GM18909 (cell line): ENCODE data around the gene TXN2.
A peak's percentile ranks its signal among the peaks of the same experiment; 100 is the strongest.

Experiments used
- ATAC-seq: cut with Tn5 transposase; IDR thresholded peaks from one replicate; pipeline ENCODE4 v1.9.1; 2021; ENCODE audit warnings: mild to moderate bottlenecking; ENCODE audit not compliant: unreplicated experiment, poor library complexity

TXN2 gene

DNA sequence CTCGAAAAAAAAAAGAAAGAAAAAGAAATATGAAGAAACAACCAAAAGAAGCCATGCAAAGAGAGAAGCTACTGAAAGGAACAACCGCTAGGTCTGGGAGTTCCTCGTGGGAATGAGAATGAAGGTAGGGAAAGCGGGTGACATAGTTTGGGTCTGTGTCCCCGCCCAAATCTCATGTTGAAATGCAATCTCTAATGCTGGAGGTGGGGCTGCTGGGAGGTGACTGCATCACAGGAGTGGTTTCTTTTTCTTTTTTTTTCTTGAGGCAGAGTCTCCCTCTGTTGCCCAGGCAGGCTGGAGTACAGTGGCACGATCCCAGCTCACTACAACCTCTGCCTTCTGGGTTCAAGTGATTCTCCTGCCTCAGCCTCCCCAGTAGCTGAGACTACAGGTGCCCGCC lies 9.7 kb upstream of the TXN2 start:
- ATAC-seq = no peak

- no peak for ATAC-seq
Measured at GRCh38 chr22:36486619-36487384, 5.4 kb upstream of the TXN2 start.

DNA sequence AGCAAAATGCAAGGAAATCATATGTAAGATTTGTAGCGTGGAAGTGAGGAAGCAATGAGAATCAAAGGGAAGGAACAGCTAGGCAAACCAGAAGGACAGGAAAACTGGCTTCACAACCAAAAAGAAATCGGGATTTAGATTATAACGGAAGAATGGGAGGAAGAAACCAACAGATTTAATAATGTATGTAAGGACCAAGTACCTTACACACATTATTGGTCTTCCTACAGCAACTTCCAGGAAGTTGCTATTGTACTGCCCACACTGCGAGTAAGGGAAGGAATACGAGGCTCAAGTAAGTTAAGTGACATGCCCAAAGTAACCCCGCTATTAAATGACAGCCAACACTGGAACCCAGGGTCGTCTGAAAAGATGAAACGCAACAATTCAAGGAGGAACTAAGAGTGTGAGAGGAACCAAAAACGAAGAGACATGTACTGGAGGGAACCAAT lies 473 bp downstream of the TXN2 start:
- ATAC-seq = peak; percentile 2

GRCh38 chr22:36478966-36479365 lies 2.5 kb downstream of the TXN2 start:
- ATAC-seq = no peak

DNA sequence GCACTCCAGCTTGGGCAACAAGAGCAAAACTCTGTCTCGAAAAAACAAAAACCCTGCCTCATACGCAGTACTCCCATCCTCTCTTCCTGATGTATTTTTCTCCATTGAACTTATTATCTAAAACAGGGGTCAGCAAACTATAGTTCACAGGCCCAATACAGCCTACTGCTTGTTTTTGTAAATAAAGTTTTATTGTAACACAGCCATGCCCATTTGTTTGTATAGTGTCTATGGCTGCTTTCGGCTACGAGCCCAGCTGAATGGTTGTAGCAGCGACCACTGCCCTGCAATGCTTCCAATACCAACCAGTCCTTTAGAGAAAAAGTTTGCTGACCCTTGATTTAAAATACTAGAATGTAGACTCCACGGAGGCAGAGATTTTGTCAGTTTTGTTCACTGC lies 6.1 kb downstream of the TXN2 start:
- no peak for ATAC-seq

- ATAC-seq = no peak
Measured at GRCh38 chr22:36472689-36473088, 8.8 kb downstream of the TXN2 start.

- ATAC-seq = no peak
Measured at GRCh38 chr22:36471341-36471821, 10.1 kb downstream of the TXN2 start.

DNA sequence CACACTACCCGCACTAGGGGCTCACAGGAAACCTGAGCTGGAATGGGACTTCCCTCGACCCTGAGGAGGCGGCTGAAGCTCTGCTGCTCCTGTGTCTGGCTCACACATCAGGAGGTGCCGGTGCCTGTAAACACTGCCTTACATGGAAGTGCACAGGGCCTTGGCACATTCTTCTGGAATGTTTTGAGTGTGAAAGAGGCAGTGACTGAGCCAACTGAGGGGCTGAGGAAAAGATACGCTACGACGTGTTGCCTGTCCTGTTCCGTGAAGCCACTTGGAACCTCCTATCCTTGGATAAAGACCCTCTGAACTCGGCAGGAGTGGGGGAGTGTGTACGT lies 10.5 kb downstream of the TXN2 start:
- ATAC-seq = no peak

GRCh38 chr22:36470162-36470993 lies 11.1 kb downstream of the TXN2 start:
- no peak for ATAC-seq

DNA sequence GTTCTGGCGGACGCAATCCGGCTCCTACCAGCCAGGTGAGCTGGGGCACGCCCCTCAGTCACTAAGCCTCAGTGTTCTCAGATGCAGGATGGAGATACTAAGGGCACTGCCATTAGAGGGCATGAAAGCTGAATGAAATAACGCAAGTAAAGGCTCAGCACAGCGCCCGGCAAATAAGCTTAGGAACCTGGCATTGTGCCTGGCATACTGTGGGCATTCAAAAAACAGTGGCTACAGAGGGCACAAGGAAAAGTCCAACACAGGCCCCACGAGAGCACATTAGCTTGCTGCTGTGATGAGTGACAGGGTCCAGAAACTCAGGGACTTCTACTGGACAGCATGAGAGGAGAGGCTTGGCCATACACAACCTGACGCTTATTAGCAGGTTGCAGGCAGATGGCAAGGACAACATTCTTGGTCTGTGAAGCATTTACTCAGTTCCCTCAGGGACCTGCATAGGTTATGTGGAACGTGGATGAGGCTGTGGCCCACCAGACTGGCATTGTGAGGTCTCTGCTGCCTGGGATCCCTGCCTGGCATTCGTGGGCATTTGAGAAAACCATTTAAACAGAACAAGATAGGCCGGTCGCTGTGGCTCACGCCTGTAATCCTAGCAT lies 12.2 kb downstream of the TXN2 start:
- ATAC-seq = no peak

GRCh38 chr22:36467946-36468345 lies 13.5 kb downstream of the TXN2 start:
- ATAC-seq = no peak

- ATAC-seq = no peak
Measured at GRCh38 chr22:36467042-36467810, 14.2 kb downstream of the TXN2 start.

GRCh38 chr22:36466258-36466657 lies 15.2 kb downstream of the TXN2 start:
- ATAC-seq = no peak

DNA sequence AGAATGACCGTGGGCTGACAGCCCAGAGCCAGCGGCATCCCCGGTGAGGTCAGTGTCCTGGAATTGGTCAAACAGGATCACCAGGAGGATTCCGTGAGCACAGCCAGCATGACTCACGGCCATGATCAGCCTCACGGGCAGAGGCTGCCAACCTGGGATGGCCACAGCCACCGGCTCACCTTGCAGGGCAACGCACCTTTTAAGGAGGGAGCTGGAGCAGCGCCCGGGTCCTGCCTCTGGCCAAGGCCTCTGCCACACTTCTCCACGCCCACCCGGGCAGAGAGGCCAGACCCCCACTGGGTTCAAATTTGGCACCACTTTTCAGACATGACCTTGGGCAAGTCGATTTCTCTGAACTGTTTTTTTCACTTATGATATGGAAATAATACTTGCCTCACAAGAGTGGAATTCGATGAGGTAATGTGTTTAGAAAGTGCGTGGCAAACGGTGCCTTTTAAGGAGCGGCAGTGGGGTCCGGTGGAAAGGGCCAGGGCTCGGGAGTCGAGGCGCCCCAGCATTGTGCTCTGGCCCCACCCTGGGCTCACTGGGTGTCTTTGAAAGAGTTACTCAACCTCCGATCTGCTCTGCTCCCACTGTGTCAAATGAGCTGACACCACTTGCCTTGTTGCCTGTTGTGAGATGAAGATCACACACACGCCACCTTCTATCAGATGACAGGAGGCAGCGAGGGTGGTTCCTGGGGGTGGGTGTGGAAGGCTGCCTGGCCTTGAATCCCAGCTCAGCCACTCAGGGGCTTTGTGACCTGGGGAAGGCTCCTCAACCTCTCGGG lies 16.0 kb downstream of the TXN2 start:
- ATAC-seq = no peak

DNA sequence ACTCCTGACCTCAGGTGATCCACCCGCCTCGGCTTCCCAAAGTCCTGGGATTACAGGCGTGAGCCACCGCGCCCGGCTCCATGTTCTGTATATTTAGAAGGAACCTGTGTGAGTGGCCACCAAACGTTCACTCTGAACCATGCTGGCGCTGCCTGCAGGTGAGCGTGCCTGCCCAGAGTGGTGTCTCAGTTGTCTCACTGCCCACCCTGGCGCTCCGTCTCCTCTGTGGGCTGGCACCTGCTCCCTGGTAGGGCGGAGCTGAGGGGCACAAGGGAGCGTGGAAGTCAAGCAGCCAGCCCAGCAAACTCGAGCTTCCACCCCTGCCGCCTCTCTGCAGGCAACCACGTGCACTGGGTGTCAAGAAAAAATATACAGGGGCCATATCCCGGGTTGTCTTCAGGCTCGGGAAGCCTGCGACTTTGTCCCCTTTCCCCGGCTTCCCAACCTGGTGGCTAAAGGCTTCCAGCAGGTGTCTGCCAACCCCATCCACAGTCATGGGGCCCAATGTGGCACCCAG lies 16.7 kb downstream of the TXN2 start:
- no peak for ATAC-seq

DNA sequence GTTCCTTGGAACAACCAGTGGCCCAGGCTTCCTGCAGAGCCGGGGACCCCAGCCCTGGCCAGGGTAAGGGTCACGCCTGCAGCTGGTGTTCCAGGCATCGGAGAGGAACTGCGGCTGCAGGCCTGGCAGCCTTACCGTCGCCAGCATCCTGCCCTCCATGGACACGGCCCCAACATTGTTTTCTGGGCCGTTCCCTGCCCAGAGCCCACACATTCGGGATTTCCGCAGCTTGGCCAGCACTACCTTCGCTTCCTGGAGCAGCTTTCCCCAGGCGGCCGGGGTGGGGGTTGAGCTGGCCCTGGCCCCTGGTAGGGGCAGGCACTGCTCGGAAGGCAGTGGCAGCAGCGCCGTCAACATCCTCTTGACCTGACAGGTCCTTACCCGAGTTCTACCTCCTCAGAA lies 17.7 kb downstream of the TXN2 start:
- no peak for ATAC-seq

DNA sequence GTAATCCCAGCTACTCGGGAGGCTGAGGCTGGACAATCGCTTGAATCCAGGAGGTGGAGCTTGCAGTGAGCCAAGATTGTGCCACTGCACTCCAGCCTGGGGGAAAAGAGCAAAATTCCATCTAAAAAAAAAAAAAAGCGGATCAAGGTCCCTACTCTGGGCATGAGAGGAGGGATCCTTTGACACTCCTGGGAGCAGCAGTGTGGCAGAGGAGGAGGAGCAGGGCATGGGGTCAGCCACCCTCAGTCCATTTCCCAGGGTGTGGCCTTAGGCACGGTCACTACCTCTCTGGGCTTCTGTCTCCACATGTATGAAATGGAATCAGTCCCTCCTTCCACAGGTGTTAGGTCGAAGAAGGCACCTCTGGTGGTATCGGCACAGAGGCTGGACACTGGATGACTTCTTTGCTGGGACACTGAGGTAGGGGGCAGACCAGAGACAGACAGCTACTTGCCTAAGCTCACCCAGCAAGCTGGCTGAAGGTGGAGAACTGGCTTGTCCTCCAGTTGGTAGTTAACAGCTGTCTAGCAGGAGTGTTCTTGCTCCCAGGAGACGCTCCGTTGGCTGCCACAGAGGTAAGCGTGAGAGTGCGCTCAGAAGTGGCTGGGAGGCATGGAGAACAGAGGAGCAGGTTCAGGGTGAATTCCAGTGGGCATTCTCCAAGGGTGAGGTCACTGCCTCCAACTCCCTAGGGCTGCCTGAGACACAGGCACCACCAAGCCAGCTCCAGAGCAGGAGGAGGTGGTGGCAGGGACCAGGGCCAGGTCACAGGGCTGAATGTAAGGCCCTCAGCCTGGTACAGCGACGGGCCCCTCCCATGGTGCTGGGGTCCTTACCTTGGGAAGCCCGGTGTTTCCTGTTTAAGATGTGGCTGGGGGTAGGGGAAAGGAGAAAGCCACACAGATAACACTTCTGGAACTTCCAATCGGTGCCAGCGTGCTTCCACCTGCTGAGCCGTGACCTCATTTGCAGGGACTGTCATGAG lies 19.5 kb downstream of the TXN2 start:
- ATAC-seq = no peak

DNA sequence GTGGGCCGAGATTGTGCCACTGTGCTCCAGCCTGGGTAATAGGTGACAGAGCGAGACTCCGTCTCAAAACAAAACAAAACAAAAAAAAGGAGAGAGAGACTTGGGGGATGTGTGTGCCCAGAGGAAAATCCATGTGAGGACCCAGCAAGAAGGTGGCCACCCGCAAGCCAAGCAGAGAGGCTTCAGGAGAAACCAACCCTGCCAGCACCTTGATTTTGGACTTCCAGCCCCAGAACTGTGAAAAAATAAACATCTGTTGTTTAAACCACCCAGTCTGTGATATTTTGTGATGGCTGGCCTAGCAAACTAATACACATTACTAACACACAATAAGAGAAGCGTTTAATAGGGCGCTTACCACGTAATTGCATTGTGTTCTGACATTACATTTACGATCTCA lies 21.2 kb downstream of the TXN2 start:
- no peak for ATAC-seq
